Panc1 (cell line): ENCODE results near the gene MMADHC. TPM values are rescaled to one million over a fixed set of nuclear protein-coding genes. Genes with fewer than 3 reads are reported as not detected.

Source experiments
- ATAC-seq: fragments of 200-7000 bp; cut with Tn5 transposase; 2 replicates; pipeline ENCODE4 v1.9.1; 2020; ENCODE audit warnings: mild to moderate bottlenecking, moderate library complexity
- BruUV-seq: library from RNA; stranded (reverse); fragments of 400-500 nt; replicated peaks from 2 replicates; lab custom pipeline; 2021; lab: Mats Ljungman, UMichigan
- CTCF ChIA-PET: fragments of 300-600 bp; sonication (Branson Sonifier 250); formaldehyde crosslinking; loops from one replicate; lab custom pipeline; 2022; ENCODE audit warnings: antibody characterized with exemption; lab: Charles Lee
- POLR2A ChIA-PET: fragments of 300-600 bp; sonication (Branson Sonifier 250); formaldehyde crosslinking; loops from one replicate; lab custom pipeline; 2022; ENCODE audit warnings: antibody characterized with exemption; lab: Charles Lee
- DNase-seq: peaks from one replicate; pipeline ENCODE4 v3.0.0-alpha.2; 2010; ENCODE audit warnings: low read depth, low spot score
- H3K27ac ChIP-seq: 2 replicates; pipeline ENCODE4 v1.5.1; 2011; ENCODE audit warnings: mild to moderate bottlenecking, low read length, inconsistent platforms
- H3K27me3 ChIP-seq: fragments of 200-500 bp; sonication (Bioruptor generic); 2 replicates; pipeline ENCODE4 v1.6.0; 2014; ENCODE audit warnings: low read length, inconsistent platforms; ENCODE audit not compliant: control insufficient read depth, insufficient read depth
- H3K36me3 ChIP-seq: fragments of 200-500 bp; sonication (Bioruptor generic); 2 replicates; pipeline ENCODE4 v1.5.1; 2014; ENCODE audit warnings: inconsistent platforms, mild to moderate bottlenecking, low read length, moderate library complexity; ENCODE audit not compliant: control insufficient read depth, insufficient read depth
- H3K4me1 ChIP-seq: 2 replicates; pipeline ENCODE4 v1.5.1; 2011; ENCODE audit warnings: inconsistent platforms, mild to moderate bottlenecking, low read length, moderate library complexity; ENCODE audit not compliant: control insufficient read depth, insufficient read depth
- H3K4me3 ChIP-seq, 2 experiments: 2 replicates each; pipeline ENCODE4 v1.5.1; 2011 to 2012; ENCODE audit warnings: low read depth in 2 of 2, low read length in 2 of 2, mild to moderate bottlenecking in 2 of 2, inconsistent platforms in 1 of 2, moderate library complexity in 1 of 2
- H3K9me3 ChIP-seq: fragments of 200-500 bp; sonication (Bioruptor generic); 2 replicates; pipeline ENCODE4 v1.5.1; 2014; ENCODE audit warnings: low read depth, mild to moderate bottlenecking, inconsistent platforms, low read length, moderate library complexity; ENCODE audit not compliant: control insufficient read depth, insufficient read depth
- POLR2AphosphoS5 ChIP-seq: IDR thresholded peaks from 2 replicates; pipeline ENCODE4 v1.6.1; 2012; ENCODE audit warnings: mild to moderate bottlenecking, low read depth, low read length, moderate library complexity
- SIN3A ChIP-seq: IDR thresholded peaks from 2 replicates; pipeline ENCODE4 v1.6.1; 2012; ENCODE audit warnings: low read depth, mild to moderate bottlenecking, low read length, moderate library complexity, borderline replicate concordance; ENCODE audit not compliant: insufficient read depth
- TCF7L2 ChIP-seq: IDR thresholded peaks from 2 replicates; pipeline ENCODE4 v1.6.1; 2011; ENCODE audit warnings: mild to moderate bottlenecking, low read depth, low read length, inconsistent platforms
- in situ Hi-C: cut with HindIII; loops from 2 replicates; pipeline ENCODE4 v1.10.0; 2016; ENCODE audit warnings: low sequenced_read_pairs, low pct_unique_long_range_greater_than_20kb
- intact Hi-C: fragments of 100-400 bp; cut with micrococcal nuclease; formaldehyde crosslinking; loops from one replicate; pipeline ENCODE4 v1.10.0; 2022; ENCODE audit not compliant: unreplicated experiment
- total RNA-seq: library from RNA; stranded (reverse); gene quantifications from one replicate; pipeline ENCODE4 v1.2.1, GENCODE V29; 2021; ENCODE audit not compliant: unreplicated experiment
- TF ChIP-seq, protein P1 (sequence below): fragments of 450-650 bp; IDR thresholded peaks from 2 replicates; pipeline ENCODE4 v1.5.1; 2017; ENCODE audit warnings: mild to moderate bottlenecking
- TF ChIP-seq, protein P2 (sequence below), 2 experiments: IDR thresholded peaks; 2 replicates each; pipeline ENCODE4 v1.6.1; 2011 to 2012; ENCODE audit warnings: low read depth in 2 of 2, control low read depth in 1 of 2, low read length in 1 of 2, mild to moderate bottlenecking in 1 of 2, moderate library complexity in 1 of 2; ENCODE audit not compliant: insufficient read depth in 1 of 2

Gene MMADHC
- total RNA-seq, 1 experiment from 2014 or later, result 120 TPM

DNA sequence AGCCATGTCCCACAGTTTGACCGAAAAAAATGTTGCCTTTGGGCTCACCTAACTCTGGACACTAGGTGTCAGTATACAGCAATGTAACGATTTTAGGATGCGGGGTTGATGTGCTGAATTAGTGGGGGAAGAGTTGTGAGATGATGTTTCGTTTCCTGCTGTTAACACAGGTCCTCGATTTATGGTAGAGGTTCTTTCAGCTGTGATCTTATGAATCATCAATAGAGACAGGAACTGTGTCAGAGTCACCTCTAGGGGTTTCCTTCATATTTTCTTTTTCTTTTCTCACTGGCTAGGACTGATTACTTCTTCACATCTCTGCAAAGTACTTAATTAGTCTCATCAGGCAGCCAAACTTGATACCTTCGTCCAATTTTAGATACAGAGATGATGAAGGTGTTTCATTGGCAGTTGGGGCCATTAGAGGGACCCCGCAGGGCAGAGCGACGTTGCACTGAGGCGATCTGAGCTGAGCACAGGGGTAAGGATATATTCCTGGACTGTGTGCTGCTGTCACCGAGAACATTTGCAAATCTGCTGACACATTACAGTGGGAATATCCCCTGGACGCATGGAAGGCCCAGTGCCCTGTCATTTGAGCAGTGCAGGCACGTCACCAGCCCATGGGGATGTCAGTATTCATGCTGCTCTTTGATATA, 10.2 kb upstream of the MMADHC start:
- intact Hi-C loops (loop anchor here (2.0 to 5.0 kb wide), 5 partner anchors 120 to 1641 kb away; no protein-coding TSS in a partner anchor), in situ Hi-C loops (no loop called here)
- peak overlapping the region; percentile 7 to 36; a peak in 3 of 4 replicates for H3K4me3 ChIP-seq
- no TSS peak for BruUV-seq
- H3K36me3 ChIP-seq, result no peaks in the 10 kb centered on the region
- DNase-seq (peak; percentile 66), ATAC-seq (peak; percentile 92)
- TF ChIP-seq, protein P1, sequence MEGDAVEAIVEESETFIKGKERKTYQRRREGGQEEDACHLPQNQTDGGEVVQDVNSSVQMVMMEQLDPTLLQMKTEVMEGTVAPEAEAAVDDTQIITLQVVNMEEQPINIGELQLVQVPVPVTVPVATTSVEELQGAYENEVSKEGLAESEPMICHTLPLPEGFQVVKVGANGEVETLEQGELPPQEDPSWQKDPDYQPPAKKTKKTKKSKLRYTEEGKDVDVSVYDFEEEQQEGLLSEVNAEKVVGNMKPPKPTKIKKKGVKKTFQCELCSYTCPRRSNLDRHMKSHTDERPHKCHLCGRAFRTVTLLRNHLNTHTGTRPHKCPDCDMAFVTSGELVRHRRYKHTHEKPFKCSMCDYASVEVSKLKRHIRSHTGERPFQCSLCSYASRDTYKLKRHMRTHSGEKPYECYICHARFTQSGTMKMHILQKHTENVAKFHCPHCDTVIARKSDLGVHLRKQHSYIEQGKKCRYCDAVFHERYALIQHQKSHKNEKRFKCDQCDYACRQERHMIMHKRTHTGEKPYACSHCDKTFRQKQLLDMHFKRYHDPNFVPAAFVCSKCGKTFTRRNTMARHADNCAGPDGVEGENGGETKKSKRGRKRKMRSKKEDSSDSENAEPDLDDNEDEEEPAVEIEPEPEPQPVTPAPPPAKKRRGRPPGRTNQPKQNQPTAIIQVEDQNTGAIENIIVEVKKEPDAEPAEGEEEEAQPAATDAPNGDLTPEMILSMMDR, result peak; percentile 82
- TF ChIP-seq SIN3A (no peak), TCF7L2 (0 out of 2 replicates have a peak, but pooled peaks have one; percentile 20)
- peak overlapping the region; percentile 76 for H3K27ac ChIP-seq
- CTCF ChIA-PET, result interaction anchor here (1.1 kb wide), 1 partner anchor 131 kb away, joined by 3 read pairs; no protein-coding TSS in a partner anchor
- POLR2A ChIA-PET, result no interaction called here
- no peaks in the 10 kb centered on the region for H3K27me3 ChIP-seq
- H3K9me3 ChIP-seq, result peaks cover 4% of the 10 kb centered on the region; the same call in 1 of the 2 replicates
- peaks cover 6% of the 10 kb centered on the region for H3K4me1 ChIP-seq

DNA sequence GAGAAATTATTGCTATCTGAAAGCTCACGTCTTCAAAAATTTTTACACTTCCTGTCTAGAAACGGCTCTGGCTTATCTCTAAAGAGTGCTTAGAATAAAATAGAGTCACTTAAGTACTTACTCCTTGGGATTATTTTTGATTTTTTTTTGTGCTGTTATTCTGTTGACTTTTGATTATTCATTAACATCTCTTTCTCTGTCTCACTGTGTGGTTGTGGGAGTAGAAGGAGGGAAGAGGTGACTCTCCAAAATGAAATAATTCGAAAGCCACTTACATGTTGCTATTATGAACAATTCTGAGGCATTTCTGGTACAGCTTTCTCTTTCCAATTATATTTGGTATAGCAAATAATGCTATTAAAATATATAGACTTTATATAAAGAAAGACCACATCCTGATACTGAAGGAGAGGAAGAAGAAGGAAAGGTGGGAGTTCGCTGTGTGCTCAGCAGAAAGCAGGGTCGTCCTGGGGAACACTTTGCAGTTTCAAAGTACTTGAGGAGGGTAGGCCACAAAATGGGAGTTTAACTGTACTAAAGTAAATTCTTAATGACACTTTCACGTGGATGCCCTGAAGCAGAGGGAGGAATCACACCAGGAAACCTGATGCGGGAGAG, 9.6 kb upstream of the MMADHC start:
- no peaks in the 10 kb centered on the region for H3K27me3 ChIP-seq
- CTCF ChIA-PET, result no interaction called here
- no peak overlapping the region for H3K4me3 ChIP-seq
- POLR2A ChIA-PET, result no interaction called here
- H3K27ac ChIP-seq, result peak overlapping the region; percentile 21; the same call in 1 of the 2 replicates
- H3K36me3 ChIP-seq, result no peaks in the 10 kb centered on the region
- peaks cover 4% of the 10 kb centered on the region; the same call in 1 of the 2 replicates for H3K9me3 ChIP-seq
- DNase-seq (no peak), ATAC-seq (no peak)
- intact Hi-C loops, result loop anchor here (2.0 to 5.0 kb wide), 4 partner anchors 120 to 1456 kb away; no protein-coding TSS in a partner anchor
- no TSS peak for BruUV-seq
- H3K4me1 ChIP-seq, result peaks cover 6% of the 10 kb centered on the region
- in situ Hi-C loops, result no loop called here
- TF ChIP-seq TCF7L2, result no peak
- TF ChIP-seq, protein P1, result no peak
- no peak for TF ChIP-seq SIN3A
- no peak for TF ChIP-seq POLR2AphosphoS5
- TF ChIP-seq, protein P2, sequence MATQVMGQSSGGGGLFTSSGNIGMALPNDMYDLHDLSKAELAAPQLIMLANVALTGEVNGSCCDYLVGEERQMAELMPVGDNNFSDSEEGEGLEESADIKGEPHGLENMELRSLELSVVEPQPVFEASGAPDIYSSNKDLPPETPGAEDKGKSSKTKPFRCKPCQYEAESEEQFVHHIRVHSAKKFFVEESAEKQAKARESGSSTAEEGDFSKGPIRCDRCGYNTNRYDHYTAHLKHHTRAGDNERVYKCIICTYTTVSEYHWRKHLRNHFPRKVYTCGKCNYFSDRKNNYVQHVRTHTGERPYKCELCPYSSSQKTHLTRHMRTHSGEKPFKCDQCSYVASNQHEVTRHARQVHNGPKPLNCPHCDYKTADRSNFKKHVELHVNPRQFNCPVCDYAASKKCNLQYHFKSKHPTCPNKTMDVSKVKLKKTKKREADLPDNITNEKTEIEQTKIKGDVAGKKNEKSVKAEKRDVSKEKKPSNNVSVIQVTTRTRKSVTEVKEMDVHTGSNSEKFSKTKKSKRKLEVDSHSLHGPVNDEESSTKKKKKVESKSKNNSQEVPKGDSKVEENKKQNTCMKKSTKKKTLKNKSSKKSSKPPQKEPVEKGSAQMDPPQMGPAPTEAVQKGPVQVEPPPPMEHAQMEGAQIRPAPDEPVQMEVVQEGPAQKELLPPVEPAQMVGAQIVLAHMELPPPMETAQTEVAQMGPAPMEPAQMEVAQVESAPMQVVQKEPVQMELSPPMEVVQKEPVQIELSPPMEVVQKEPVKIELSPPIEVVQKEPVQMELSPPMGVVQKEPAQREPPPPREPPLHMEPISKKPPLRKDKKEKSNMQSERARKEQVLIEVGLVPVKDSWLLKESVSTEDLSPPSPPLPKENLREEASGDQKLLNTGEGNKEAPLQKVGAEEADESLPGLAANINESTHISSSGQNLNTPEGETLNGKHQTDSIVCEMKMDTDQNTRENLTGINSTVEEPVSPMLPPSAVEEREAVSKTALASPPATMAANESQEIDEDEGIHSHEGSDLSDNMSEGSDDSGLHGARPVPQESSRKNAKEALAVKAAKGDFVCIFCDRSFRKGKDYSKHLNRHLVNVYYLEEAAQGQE (IDR thresholded peaks at IDR 0.05; ENCODE audit: insufficient read depth in 1 of 2, low read depth in 2 of 2, low read length in 1 of 2), result no peak
